CD14-positive monocyte (primary cell): ENCODE measurements around the gene STXBP6. TPM values are rescaled to one million over a fixed set of nuclear protein-coding genes. Genes with fewer than 3 reads are reported as not detected.

ENCODE experiments used
- DNase-seq, 3 donors: peaks; one replicate each; pipeline ENCODE4 v3.0.0-alpha.2; 2011 to 2022
- H2AFZ ChIP-seq: 2 replicates; pipeline ENCODE4 v1.6.0; 2012; ENCODE audit warnings: mild to moderate bottlenecking, low read depth, low read length, inconsistent platforms; ENCODE audit not compliant: insufficient read depth, poor library complexity, severe bottlenecking
- H3K27ac ChIP-seq, 2 donors: 1 replicate in 1 of 2; 2 replicates in 1 of 2; pipeline ENCODE4 v1.5.1; 2012 to 2013; ENCODE audit warnings: low read length in 2 of 2, control low read depth in 1 of 2, inconsistent platforms in 1 of 2, low read depth in 1 of 2, mild to moderate bottlenecking in 1 of 2
- H3K27me3 ChIP-seq, 2 donors: one replicate each; pipeline versions ENCODE4 v1.6.0 to v1.6.1; 2011 to 2013; ENCODE audit warnings: low read length in 2 of 2; ENCODE audit not compliant: control insufficient read depth in 2 of 2, insufficient read depth in 2 of 2
- H3K36me3 ChIP-seq, 2 donors: replicated peaks in 1 of 2; 1 replicate in 1 of 2; 2 replicates in 1 of 2; pipeline versions ENCODE4 v1.5.1 to v1.6.1; 2012 to 2013; ENCODE audit warnings: low read length in 2 of 2, control low read depth in 1 of 2, inconsistent platforms in 1 of 2, mild to moderate bottlenecking in 1 of 2; ENCODE audit not compliant: insufficient read depth in 2 of 2, control insufficient read depth in 1 of 2
- H3K4me1 ChIP-seq, 2 donors: 1 replicate in 1 of 2; 2 replicates in 1 of 2; pipeline versions ENCODE4 v1.5.1 to v1.6.1; 2012 to 2013; ENCODE audit warnings: low read length in 2 of 2, control low read depth in 1 of 2, inconsistent platforms in 1 of 2, mild to moderate bottlenecking in 1 of 2, moderate library complexity in 1 of 2; ENCODE audit not compliant: insufficient read depth in 2 of 2, control insufficient read depth in 1 of 2
- H3K4me2 ChIP-seq: replicated peaks from 2 replicates; pipeline ENCODE3; 2012; ENCODE audit warnings: low read length, moderate library complexity, mild to moderate bottlenecking; ENCODE audit not compliant: poor library complexity, severe bottlenecking; ENCODE audit errors: extremely low read depth
- H3K4me3 ChIP-seq, 3 experiments: fragments of 200-600 bp in 1 of 3; sonication (generic) in 1 of 3; replicated peaks in 1 of 3; 1 replicate in 2 of 3; 2 replicates in 1 of 3; pipeline ENCODE4 v1.5.1; 2011 to 2013; ENCODE audit warnings: low read length in 3 of 3, mild to moderate bottlenecking in 3 of 3, control low read depth in 2 of 3, low read depth in 2 of 3, inconsistent platforms in 1 of 3, moderate library complexity in 1 of 3
- H3K79me2 ChIP-seq: 2 replicates; pipeline ENCODE4 v1.6.0; 2012; ENCODE audit warnings: mild to moderate bottlenecking, control low read depth, inconsistent platforms, low read length, moderate library complexity; ENCODE audit not compliant: insufficient read depth
- H3K9ac ChIP-seq: 2 replicates; pipeline ENCODE4 v1.6.0; 2017; ENCODE audit warnings: low read length, mild to moderate bottlenecking; ENCODE audit not compliant: insufficient read depth, poor library complexity, severe bottlenecking
- H3K9me3 ChIP-seq, 2 donors: replicated peaks in 1 of 2; 1 replicate in 1 of 2; 2 replicates in 1 of 2; pipeline versions ENCODE4 v1.5.1 to v1.6.1; 2012 to 2013; ENCODE audit warnings: low read length in 2 of 2, control low read depth in 1 of 2; ENCODE audit not compliant: control insufficient read depth in 1 of 2, insufficient read depth in 1 of 2
- H4K20me1 ChIP-seq: 2 replicates; pipeline ENCODE4 v1.6.0; 2012; ENCODE audit warnings: mild to moderate bottlenecking, low read length, control low read depth, moderate library complexity; ENCODE audit not compliant: insufficient read depth
- H3K27ac Mint-ChIP-seq, 7 donors: one replicate each; pipeline ENCODE4 v1.8.0; 2020; ENCODE audit warnings: mild to moderate bottlenecking in 7 of 7, mixed read lengths in 7 of 7, moderate library complexity in 6 of 7, inconsistent platforms in 2 of 7
- H3K27me3 Mint-ChIP-seq, 3 donors: one replicate each; pipeline ENCODE4 v1.8.0; 2021 to 2022; ENCODE audit warnings: low read depth in 3 of 3, mild to moderate bottlenecking in 3 of 3, mixed read lengths in 3 of 3, moderate library complexity in 3 of 3, inconsistent platforms in 1 of 3
- H3K36me3 Mint-ChIP-seq, 2 donors: one replicate each; pipeline ENCODE4 v1.8.0; 2020; ENCODE audit warnings: mixed read lengths in 2 of 2, inconsistent platforms in 1 of 2, mild to moderate bottlenecking in 1 of 2
- H3K4me1 Mint-ChIP-seq: one replicate; pipeline ENCODE4 v1.8.0; 2020; ENCODE audit warnings: mild to moderate bottlenecking, mixed read lengths
- H3K4me3 Mint-ChIP-seq, 2 donors: one replicate each; pipeline ENCODE4 v1.8.0; 2020; ENCODE audit warnings: mild to moderate bottlenecking in 2 of 2, mixed read lengths in 2 of 2, moderate library complexity in 1 of 2
- H3K9me3 Mint-ChIP-seq, 7 donors: one replicate each; pipeline ENCODE4 v1.8.0; 2020 to 2022; ENCODE audit warnings: mixed read lengths in 7 of 7, mild to moderate bottlenecking in 6 of 7, moderate library complexity in 6 of 7, inconsistent platforms in 2 of 7
- WGBS: methylation state at CpG from one replicate; pipeline ENCODE4 v1.1.5; 2013; ENCODE audit warnings: missing lambda C conversion rate; ENCODE audit not compliant: insufficient coverage; 5-methylcytosine and 5-hydroxymethylcytosine counted together
- intact Hi-C, 2 donors: fragments of 100-400 bp; cut with micrococcal nuclease; formaldehyde crosslinking; loops; one replicate each; pipeline versions ENCODE4 v1.15.0 to v1.15.1; 2023
- polyA plus RNA-seq, 3 donors: library from polyadenylated mRNA; depleted of rRNA in 1 of 3; unstranded in 2 of 3; stranded (reverse) in 1 of 3; fragments of 300-500 nt in 2 of 3; fragments of >200 nt in 1 of 3; fragmentation: Illumina TruSeq in 2 of 3; gene quantifications; 1 replicate in 2 of 3; 2 replicates in 1 of 3; pipeline ENCODE4 v1.2.3, GENCODE V29; 2012 to 2021
- TF ChIP-seq, protein P1 (sequence below): fragments of 200-600 bp; IDR thresholded peaks from one replicate; pipeline ENCODE4 v1.8.0; 2022; ENCODE audit warnings: antibody characterized with exemption, mild to moderate bottlenecking

The STXBP6 gene
- polyA plus RNA-seq, 3 donors: 0.05 to 0.25 (median 0.08) TPM

DNA sequence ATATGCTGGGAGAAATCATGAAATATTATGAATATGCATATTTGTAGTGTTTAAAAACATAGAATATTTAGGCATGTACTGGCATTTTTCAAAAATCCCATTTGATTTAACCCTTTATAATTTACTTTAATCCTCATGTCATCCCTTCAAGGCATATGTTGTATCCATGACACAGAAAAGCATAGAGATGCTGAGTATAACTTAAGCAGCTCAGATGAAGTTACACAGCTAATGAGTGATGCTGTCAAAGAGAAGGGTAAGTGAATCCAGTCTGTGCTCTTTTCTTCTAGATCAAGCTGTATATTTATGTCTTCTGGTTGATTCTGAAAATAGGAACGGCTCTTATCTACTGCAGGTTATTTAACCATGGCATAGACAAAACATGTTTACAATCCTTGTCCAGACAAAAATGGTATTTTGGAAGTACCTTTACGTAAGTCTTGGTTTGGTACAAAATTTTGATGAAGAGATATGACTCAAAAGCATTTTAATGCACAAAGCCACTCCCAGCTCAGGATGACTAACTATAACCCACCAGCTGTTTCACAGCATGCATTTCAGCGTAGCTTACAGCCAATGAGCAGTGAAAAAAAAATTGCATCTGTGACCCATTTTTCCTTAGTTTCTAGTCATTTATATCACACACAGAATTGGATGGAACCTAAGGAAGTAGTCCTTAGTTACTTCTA is 201.7 kb downstream of the STXBP6 start:
- Histone ChIP-seq H3K79me2 (no peaks in the 10 kb centered on the region), H3K36me3 (no peaks in the 10 kb centered on the region), H3K27me3 (no peaks in the 10 kb centered on the region), H3K9me3 (no peaks in the 10 kb centered on the region), H3K4me3 (no peak overlapping the region), H3K9ac (no peak overlapping the region), H3K4me2 (no peak overlapping the region), H4K20me1 (no peaks in the 10 kb centered on the region), H3K27ac (no peak overlapping the region), H3K4me1 (peaks cover 6 to 8% of the 10 kb centered on the region in 2 donors), H2AFZ (no peak overlapping the region)
- intact Hi-C loops: no loop called here
- Mint-ChIP-seq H3K4me1 (peaks cover 13% of the 10 kb centered on the region), H3K36me3 (no peaks in the 10 kb centered on the region), H3K27ac (no peak overlapping the region), H3K4me3 (no peak overlapping the region), H3K9me3 (no peaks in the 10 kb centered on the region), H3K27me3 (peaks cover 0 to 2% (median 0%) of the 10 kb centered on the region in 3 donors)
- 100% methylated on average over 1 of the region's 3 CpGs for WGBS
- TF ChIP-seq, protein P1, sequence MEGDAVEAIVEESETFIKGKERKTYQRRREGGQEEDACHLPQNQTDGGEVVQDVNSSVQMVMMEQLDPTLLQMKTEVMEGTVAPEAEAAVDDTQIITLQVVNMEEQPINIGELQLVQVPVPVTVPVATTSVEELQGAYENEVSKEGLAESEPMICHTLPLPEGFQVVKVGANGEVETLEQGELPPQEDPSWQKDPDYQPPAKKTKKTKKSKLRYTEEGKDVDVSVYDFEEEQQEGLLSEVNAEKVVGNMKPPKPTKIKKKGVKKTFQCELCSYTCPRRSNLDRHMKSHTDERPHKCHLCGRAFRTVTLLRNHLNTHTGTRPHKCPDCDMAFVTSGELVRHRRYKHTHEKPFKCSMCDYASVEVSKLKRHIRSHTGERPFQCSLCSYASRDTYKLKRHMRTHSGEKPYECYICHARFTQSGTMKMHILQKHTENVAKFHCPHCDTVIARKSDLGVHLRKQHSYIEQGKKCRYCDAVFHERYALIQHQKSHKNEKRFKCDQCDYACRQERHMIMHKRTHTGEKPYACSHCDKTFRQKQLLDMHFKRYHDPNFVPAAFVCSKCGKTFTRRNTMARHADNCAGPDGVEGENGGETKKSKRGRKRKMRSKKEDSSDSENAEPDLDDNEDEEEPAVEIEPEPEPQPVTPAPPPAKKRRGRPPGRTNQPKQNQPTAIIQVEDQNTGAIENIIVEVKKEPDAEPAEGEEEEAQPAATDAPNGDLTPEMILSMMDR: no peak
- DNase-seq: peak in 1 of 3 donors; percentile 9

DNA sequence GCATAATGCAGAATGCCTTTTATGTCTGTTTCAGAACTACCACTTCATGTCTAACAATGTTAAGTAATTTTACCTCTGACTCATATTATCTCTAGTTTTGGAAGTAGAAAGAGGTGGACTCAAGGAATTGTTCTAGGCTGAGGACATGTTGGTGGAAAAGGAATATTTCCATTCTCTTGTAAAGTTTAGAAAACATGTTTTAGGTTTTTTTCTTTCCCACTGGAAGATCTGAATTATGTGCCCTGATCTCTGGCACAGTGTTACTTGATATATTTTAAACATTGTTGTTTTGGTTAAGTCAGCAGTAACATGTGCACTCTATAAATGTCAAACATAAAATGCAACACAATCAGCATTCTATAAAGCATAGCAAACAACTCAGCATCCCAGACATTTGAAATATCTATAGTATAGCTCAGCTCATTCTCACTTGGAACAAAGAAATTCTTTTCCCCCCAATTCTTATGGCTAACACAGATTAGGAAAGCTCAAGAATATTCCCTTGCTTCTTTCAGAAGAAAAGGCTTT is 202.3 kb downstream of the STXBP6 start:
- no peak overlapping the region for H3K4me3 ChIP-seq
- Mint-ChIP-seq H3K4me1 (peaks cover 13% of the 10 kb centered on the region), H3K4me3 (no peak overlapping the region), H3K36me3 (no peaks in the 10 kb centered on the region), H3K27me3 (peaks cover 0 to 2% (median 0%) of the 10 kb centered on the region in 3 donors), H3K9me3 (no peaks in the 10 kb centered on the region), H3K27ac (no peak overlapping the region)
- H3K9me3 ChIP-seq: no peaks in the 10 kb centered on the region
- intact Hi-C loops: no loop called here
- no peaks in the 10 kb centered on the region for H4K20me1 ChIP-seq
- H3K4me2 ChIP-seq: no peak overlapping the region
- H2AFZ ChIP-seq: no peak overlapping the region
- TF ChIP-seq, protein P1: no peak
- H3K36me3 ChIP-seq: no peaks in the 10 kb centered on the region
- H3K79me2 ChIP-seq: no peaks in the 10 kb centered on the region
- H3K4me1 ChIP-seq: peaks cover 6 to 8% of the 10 kb centered on the region in 2 donors
- no peak for DNase-seq
- H3K9ac ChIP-seq: no peak overlapping the region
- no peak overlapping the region for H3K27ac ChIP-seq
- H3K27me3 ChIP-seq: no peaks in the 10 kb centered on the region
